H9 (cell line): ENCODE measurements around the gene CBR1. TPM values are rescaled to one million over a fixed set of nuclear protein-coding genes. Genes with fewer than 3 reads are reported as not detected.

Source experiments
- DNase-seq: peaks from one replicate; pipeline ENCODE4 v3.0.0-alpha.2; 2017
- H2AFZ ChIP-seq: one replicate; pipeline ENCODE4 v1.6.1; 2013; ENCODE audit warnings: mild to moderate bottlenecking, low read length, control low read depth, moderate library complexity
- H2AK5ac ChIP-seq: 2 replicates; pipeline ENCODE4 v1.6.1; 2013; ENCODE audit warnings: low read length, control low read depth, mixed read lengths; ENCODE audit not compliant: insufficient read length
- H2BK120ac ChIP-seq: one replicate; pipeline ENCODE4 v1.6.1; 2013; ENCODE audit warnings: low read depth, mild to moderate bottlenecking, low read length, control low read depth, inconsistent platforms; ENCODE audit not compliant: poor library complexity, severe bottlenecking
- H2BK12ac ChIP-seq: 2 replicates; pipeline ENCODE4 v1.6.1; 2013; ENCODE audit warnings: low read length, control low read depth, mixed read lengths, low read depth; ENCODE audit not compliant: insufficient read length
- H2BK15ac ChIP-seq: 2 replicates; pipeline ENCODE4 v1.6.1; 2013; ENCODE audit warnings: low read depth, low read length, control low read depth
- H2BK20ac ChIP-seq: one replicate; pipeline ENCODE4 v1.6.1; 2013; ENCODE audit warnings: low read depth, mild to moderate bottlenecking, low read length, control low read depth, inconsistent platforms; ENCODE audit not compliant: poor library complexity, severe bottlenecking
- H2BK5ac ChIP-seq: 2 replicates; pipeline ENCODE4 v1.6.1; 2013; ENCODE audit warnings: low read length, control low read depth, mixed read lengths; ENCODE audit not compliant: insufficient read length
- H3K14ac ChIP-seq: 2 replicates; pipeline ENCODE4 v1.6.1; 2013; ENCODE audit warnings: low read length, control low read depth; ENCODE audit not compliant: insufficient read depth
- H3K18ac ChIP-seq: 2 replicates; pipeline ENCODE4 v1.6.1; 2013; ENCODE audit warnings: low read depth, mild to moderate bottlenecking, mixed read lengths, low read length, control low read depth; ENCODE audit not compliant: insufficient read length
- H3K23ac ChIP-seq: 2 replicates; pipeline ENCODE4 v1.6.1; 2013; ENCODE audit warnings: low read length, control low read depth, mixed read lengths, low read depth; ENCODE audit not compliant: insufficient read length
- H3K23me2 ChIP-seq: 2 replicates; pipeline ENCODE4 v1.6.1; 2013; ENCODE audit warnings: low read depth, mild to moderate bottlenecking, mixed read lengths, low read length, control low read depth; ENCODE audit not compliant: insufficient read length, poor library complexity, severe bottlenecking
- H3K27ac ChIP-seq: 2 replicates; pipeline ENCODE4 v1.5.1; 2013; ENCODE audit warnings: low read length, control low read depth, mixed read lengths, low read depth; ENCODE audit not compliant: insufficient read length
- H3K27me3 ChIP-seq: 2 replicates; pipeline ENCODE4 v1.6.1; 2013; ENCODE audit warnings: low read length, control low read depth, inconsistent platforms; ENCODE audit not compliant: insufficient read depth
- H3K4ac ChIP-seq: 2 replicates; pipeline ENCODE4 v1.6.1; 2013; ENCODE audit warnings: low read depth, mild to moderate bottlenecking, control low read depth, inconsistent platforms, low read length, moderate library complexity
- H3K4me1 ChIP-seq: 2 replicates; pipeline ENCODE4 v1.6.1; 2013; ENCODE audit warnings: low read length, control low read depth, inconsistent platforms; ENCODE audit not compliant: insufficient read depth
- H3K4me2 ChIP-seq: 2 replicates; pipeline ENCODE4 v1.6.1; 2013; ENCODE audit warnings: low read length, control low read depth, mixed read lengths; ENCODE audit not compliant: insufficient read length, insufficient read depth
- H3K56ac ChIP-seq: 2 replicates; pipeline ENCODE4 v1.6.1; 2013; ENCODE audit warnings: low read depth, mild to moderate bottlenecking, mixed read lengths, low read length, control low read depth; ENCODE audit not compliant: insufficient read length
- H3K79me1 ChIP-seq: 2 replicates; pipeline ENCODE4 v1.6.1; 2013; ENCODE audit warnings: low read depth, mild to moderate bottlenecking, moderate library complexity, low read length, control low read depth, inconsistent platforms; ENCODE audit not compliant: insufficient read depth, poor library complexity, severe bottlenecking
- H3K79me2 ChIP-seq: 2 replicates; pipeline ENCODE4 v1.6.1; 2013; ENCODE audit warnings: low read length, control low read depth, inconsistent platforms; ENCODE audit not compliant: insufficient read depth
- H3K9ac ChIP-seq: 2 replicates; pipeline ENCODE4 v1.6.1; 2013; ENCODE audit warnings: low read length, control low read depth, mixed read lengths; ENCODE audit not compliant: insufficient read length; ENCODE audit errors: extremely low read depth
- H3K9me3 ChIP-seq: one replicate; pipeline ENCODE4 v1.6.1; 2013; ENCODE audit warnings: low read depth, low read length, inconsistent platforms; ENCODE audit not compliant: control insufficient read depth
- H3T11ph ChIP-seq: one replicate; pipeline ENCODE4 v1.6.1; 2013; ENCODE audit warnings: mild to moderate bottlenecking, low read length, control low read depth, inconsistent platforms
- H4K20me1 ChIP-seq: one replicate; pipeline ENCODE4 v1.6.1; 2013; ENCODE audit not compliant: control insufficient read depth, insufficient read length, insufficient read depth
- H4K5ac ChIP-seq: 2 replicates; pipeline ENCODE4 v1.6.1; 2013; ENCODE audit warnings: low read depth, mild to moderate bottlenecking, mixed read lengths, low read length, control low read depth; ENCODE audit not compliant: insufficient read length
- H4K8ac ChIP-seq: replicated peaks from 2 replicates; pipeline ENCODE4 v1.6.1; 2013; ENCODE audit warnings: low read length, control low read depth, mixed read lengths, low read depth; ENCODE audit not compliant: insufficient read length
- H4K91ac ChIP-seq: 2 replicates; pipeline ENCODE4 v1.6.1; 2013; ENCODE audit warnings: low read depth, mild to moderate bottlenecking, moderate library complexity, mixed read lengths, low read length, control low read depth; ENCODE audit not compliant: insufficient read length
- H3K27ac Mint-ChIP-seq, 3 experiments: 2 replicates in 2 of 3; 3 replicates in 1 of 3; pipeline ENCODE4 v1.8.0; 2020 to 2021; ENCODE audit warnings: mixed read lengths in 3 of 3, mild to moderate bottlenecking in 1 of 3, moderate library complexity in 1 of 3
- H3K27me3 Mint-ChIP-seq: 2 replicates; pipeline ENCODE4 v1.8.0; 2021; ENCODE audit warnings: low read depth, mild to moderate bottlenecking, moderate library complexity, mixed read lengths
- H3K36me3 Mint-ChIP-seq, 3 experiments: 2 replicates in 2 of 3; 3 replicates in 1 of 3; pipeline ENCODE4 v1.8.0; 2020 to 2021; ENCODE audit warnings: low read depth in 3 of 3, mixed read lengths in 3 of 3; ENCODE audit not compliant: insufficient read depth in 1 of 3
- H3K4me1 Mint-ChIP-seq, 2 experiments: 2 replicates each; pipeline ENCODE4 v1.8.0; 2020; ENCODE audit warnings: mixed read lengths in 2 of 2
- H3K4me3 Mint-ChIP-seq, 2 experiments: 2 replicates in 1 of 2; 3 replicates in 1 of 2; pipeline ENCODE4 v1.8.0; 2020 to 2021; ENCODE audit warnings: mild to moderate bottlenecking in 2 of 2, mixed read lengths in 2 of 2, moderate library complexity in 1 of 2
- H3K9me3 Mint-ChIP-seq, 2 experiments: 2 replicates in 1 of 2; 3 replicates in 1 of 2; pipeline ENCODE4 v1.8.0; 2020; ENCODE audit warnings: mild to moderate bottlenecking in 2 of 2, mixed read lengths in 2 of 2, moderate library complexity in 1 of 2
- WGBS: extraction: QIAGEN DNeasy Blood & Tissue Kit; methylation state at CpG from one replicate; pipeline ENCODE4 v1.1.7; 2013; ENCODE audit warnings: missing lambda C conversion rate, low lambda C conversion rate, mixed read lengths; ENCODE audit not compliant: insufficient read length; ENCODE audit errors: extremely low coverage; 5-methylcytosine and 5-hydroxymethylcytosine counted together
- total RNA-seq: library from RNA; stranded (reverse); gene quantifications from 2 replicates; pipeline ENCODE4 v1.2.1, GENCODE V29; 2021
- TF ChIP-seq, protein P1 (sequence below): fragments of 200-600 bp; sonication (generic); conservative IDR thresholded peaks from 3 replicates; pipeline ENCODE4 v1.8.0; 2021; ENCODE audit warnings: antibody characterized with exemption, mild to moderate bottlenecking

CBR1 gene
- total RNA-seq, 1 experiment from 2014 or later = 5.7 TPM

DNA sequence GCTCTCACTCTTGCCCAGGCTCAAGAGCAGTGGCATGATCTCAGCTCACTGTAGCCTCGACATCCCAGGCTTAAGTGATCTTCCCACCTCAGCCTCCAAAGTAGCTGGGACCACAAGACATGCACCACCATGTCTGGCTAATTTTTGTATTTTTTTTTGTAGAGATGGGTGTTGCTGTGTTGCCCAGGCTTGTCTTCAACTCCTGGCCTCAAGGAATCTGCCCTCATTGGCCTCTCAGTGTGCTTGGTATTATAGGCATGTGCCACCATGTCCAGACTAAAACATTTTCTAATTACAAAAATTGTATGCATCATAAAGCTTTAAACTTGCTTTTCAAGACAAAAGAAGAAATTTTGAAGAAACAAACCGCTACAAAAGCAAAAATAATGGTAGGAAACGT, 20.1 kb downstream of the CBR1 start:
- no peak overlapping the region for H2BK5ac ChIP-seq
- H3K27ac Mint-ChIP-seq = no peak overlapping the region
- no peak overlapping the region for H2BK15ac ChIP-seq
- H3K4ac ChIP-seq = no peak overlapping the region
- H4K5ac ChIP-seq = no peak overlapping the region
- H3T11ph ChIP-seq = no peak overlapping the region
- no peak overlapping the region for H2BK120ac ChIP-seq
- DNase-seq = no peak
- H3K79me1 ChIP-seq = no peaks in the 10 kb centered on the region
- no peak overlapping the region for H3K4me3 Mint-ChIP-seq
- no peak overlapping the region for H3K4me2 ChIP-seq
- H3K79me2 ChIP-seq = no peaks in the 10 kb centered on the region
- H3K9ac ChIP-seq = no peak overlapping the region
- no peak overlapping the region for H3K27ac ChIP-seq
- H2BK20ac ChIP-seq = no peak overlapping the region
- H2AFZ ChIP-seq = no peak overlapping the region
- peaks cover 12 to 18% (median 16%) of the 10 kb centered on the region in 3 experiments for H3K36me3 Mint-ChIP-seq
- H4K91ac ChIP-seq = no peak overlapping the region
- H4K20me1 ChIP-seq = no peaks in the 10 kb centered on the region
- no peak overlapping the region for H4K8ac ChIP-seq
- no peak overlapping the region for H3K18ac ChIP-seq
- no peak overlapping the region for H2BK12ac ChIP-seq
- H3K23me2 ChIP-seq = no peaks in the 10 kb centered on the region
- H3K27me3 Mint-ChIP-seq = peaks cover 3% of the 10 kb centered on the region; the same call in 1 of the 2 replicates
- TF ChIP-seq, protein P1, sequence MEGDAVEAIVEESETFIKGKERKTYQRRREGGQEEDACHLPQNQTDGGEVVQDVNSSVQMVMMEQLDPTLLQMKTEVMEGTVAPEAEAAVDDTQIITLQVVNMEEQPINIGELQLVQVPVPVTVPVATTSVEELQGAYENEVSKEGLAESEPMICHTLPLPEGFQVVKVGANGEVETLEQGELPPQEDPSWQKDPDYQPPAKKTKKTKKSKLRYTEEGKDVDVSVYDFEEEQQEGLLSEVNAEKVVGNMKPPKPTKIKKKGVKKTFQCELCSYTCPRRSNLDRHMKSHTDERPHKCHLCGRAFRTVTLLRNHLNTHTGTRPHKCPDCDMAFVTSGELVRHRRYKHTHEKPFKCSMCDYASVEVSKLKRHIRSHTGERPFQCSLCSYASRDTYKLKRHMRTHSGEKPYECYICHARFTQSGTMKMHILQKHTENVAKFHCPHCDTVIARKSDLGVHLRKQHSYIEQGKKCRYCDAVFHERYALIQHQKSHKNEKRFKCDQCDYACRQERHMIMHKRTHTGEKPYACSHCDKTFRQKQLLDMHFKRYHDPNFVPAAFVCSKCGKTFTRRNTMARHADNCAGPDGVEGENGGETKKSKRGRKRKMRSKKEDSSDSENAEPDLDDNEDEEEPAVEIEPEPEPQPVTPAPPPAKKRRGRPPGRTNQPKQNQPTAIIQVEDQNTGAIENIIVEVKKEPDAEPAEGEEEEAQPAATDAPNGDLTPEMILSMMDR = no peak
- peaks cover 20% of the 10 kb centered on the region for H3K9me3 ChIP-seq
- no peak overlapping the region for H3K14ac ChIP-seq
- peaks cover 16 to 24% of the 10 kb centered on the region in 2 experiments for H3K9me3 Mint-ChIP-seq
- no peaks in the 10 kb centered on the region for H3K27me3 ChIP-seq
- no peak overlapping the region for H3K23ac ChIP-seq
- no peak overlapping the region for H3K56ac ChIP-seq
- 100% methylated on average over 1 of the region's 3 CpGs for WGBS
- peaks cover 11 to 17% of the 10 kb centered on the region in 2 experiments for H3K4me1 Mint-ChIP-seq
- no peaks in the 10 kb centered on the region; the same call in 1 of the 2 replicates for H3K4me1 ChIP-seq
- H2AK5ac ChIP-seq = no peak overlapping the region
